Fibroblast of skin of right quadriceps (primary cell): ENCODE measurements around the gene FAF1.

Experiments used
- DNase-seq: peaks from one replicate; pipeline ENCODE4 v3.0.0-alpha.2; 2013

The FAF1 gene

GRCh38 chr1:50527249-50527986, 432.6 kb downstream of the FAF1 start:
- DNase-seq, result no peak

- DNase-seq, result no peak
Observed at GRCh38 chr1:50526431-50526830, 433.6 kb downstream of the FAF1 start.

GRCh38 chr1:50523548-50523947, 436.5 kb downstream of the FAF1 start:
- no peak for DNase-seq

GRCh38 chr1:50522691-50523342, 437.2 kb downstream of the FAF1 start:
- DNase-seq, result no peak

GRCh38 chr1:50521703-50522102, 438.4 kb downstream of the FAF1 start:
- no peak for DNase-seq

- no peak for DNase-seq
Observed at GRCh38 chr1:50517488-50517887, 442.6 kb downstream of the FAF1 start.

GRCh38 chr1:50516056-50516455, 444.0 kb downstream of the FAF1 start:
- DNase-seq, result no peak

- no peak for DNase-seq
Observed at GRCh38 chr1:50508040-50508586, 452.0 kb downstream of the FAF1 start.

- no peak for DNase-seq
Observed at GRCh38 chr1:50505427-50505826, 454.6 kb downstream of the FAF1 start.

GRCh38 chr1:50503515-50503914, 456.6 kb downstream of the FAF1 start:
- DNase-seq, result no peak

- no peak for DNase-seq
Observed at GRCh38 chr1:50502147-50502546, 457.9 kb downstream of the FAF1 start.

GRCh38 chr1:50497007-50497406, 463.1 kb downstream of the FAF1 start:
- DNase-seq, result no peak

GRCh38 chr1:50493710-50494109, 466.4 kb downstream of the FAF1 start:
- DNase-seq, result no peak

GRCh38 chr1:50492142-50492541, 467.9 kb downstream of the FAF1 start:
- no peak for DNase-seq

GRCh38 chr1:50491142-50491541, 468.9 kb downstream of the FAF1 start:
- DNase-seq, result no peak

- no peak for DNase-seq
Observed at GRCh38 chr1:50490640-50491039, 469.4 kb downstream of the FAF1 start.

- DNase-seq, result no peak
Observed at GRCh38 chr1:50488876-50489275, 471.2 kb downstream of the FAF1 start.

- DNase-seq, result no peak
Observed at GRCh38 chr1:50488356-50488755, 471.7 kb downstream of the FAF1 start.

GRCh38 chr1:50487725-50488124, 472.3 kb downstream of the FAF1 start:
- no peak for DNase-seq

- DNase-seq, result no peak
Observed at GRCh38 chr1:50481142-50481736, 478.8 kb downstream of the FAF1 start.

- no peak for DNase-seq
Observed at GRCh38 chr1:50476800-50477199, 483.3 kb downstream of the FAF1 start.

GRCh38 chr1:50474859-50475809, 484.9 kb downstream of the FAF1 start:
- DNase-seq, result no peak

GRCh38 chr1:50473513-50473912, 486.6 kb downstream of the FAF1 start:
- DNase-seq, result no peak
